HFFc6 (cell line): ENCODE measurements around the gene MED12. TPM values are rescaled to one million over a fixed set of nuclear protein-coding genes. Genes with fewer than 3 reads are reported as not detected.

ENCODE experiments used
- DNase-seq: peaks from one replicate; pipeline ENCODE4 v3.0.0-alpha.2; 2018
- H3K27ac Mint-ChIP-seq: 2 replicates; pipeline ENCODE4 v1.8.0; 2020; ENCODE audit warnings: mild to moderate bottlenecking, mixed read lengths
- H3K27me3 Mint-ChIP-seq: 2 replicates; pipeline ENCODE4 v1.8.0; 2021; ENCODE audit warnings: mild to moderate bottlenecking, moderate library complexity, mixed read lengths; ENCODE audit not compliant: insufficient read depth
- H3K36me3 Mint-ChIP-seq: 2 replicates; pipeline ENCODE4 v1.8.0; 2021; ENCODE audit warnings: low read depth, mixed read lengths
- H3K4me1 Mint-ChIP-seq: 2 replicates; pipeline ENCODE4 v1.8.0; 2020; ENCODE audit warnings: low read depth, mixed read lengths
- H3K4me3 Mint-ChIP-seq: 2 replicates; pipeline ENCODE4 v1.8.0; 2020; ENCODE audit warnings: mild to moderate bottlenecking, moderate library complexity, mixed read lengths
- H3K9me3 Mint-ChIP-seq: 2 replicates; pipeline ENCODE4 v1.8.0; 2020; ENCODE audit warnings: mild to moderate bottlenecking, mixed read lengths
- CTCF ChIP-seq: fragments of 200-600 bp; sonication (generic); IDR thresholded peaks from 2 replicates; pipeline ENCODE4 v1.5.0; 2021; ENCODE audit warnings: antibody characterized with exemption, mild to moderate bottlenecking
- total RNA-seq, 6 experiments: library from RNA; stranded (reverse); fragmentation: NEBNext Ultra II Directional; extraction: Animal tissue kit (Norgen Biotek cat#: 25700); gene quantifications; 2 replicates in 1 of 6; 3 replicates in 5 of 6; pipeline ENCODE4 v1.2.3, GENCODE V29; 2021

MED12 gene
- total RNA-seq, 6 experiments from 2014 or later: 22.8 to 31.2 (median 28.5) TPM

- no peak overlapping the region for H3K4me3 Mint-ChIP-seq
- no peaks in the 10 kb centered on the region for H3K36me3 Mint-ChIP-seq
- H3K27ac Mint-ChIP-seq: no peak overlapping the region
- no peak for TF ChIP-seq CTCF
- H3K4me1 Mint-ChIP-seq: peaks cover 8% of the 10 kb centered on the region; the same call in 1 of the 2 replicates
- H3K27me3 Mint-ChIP-seq: no peaks in the 10 kb centered on the region; the same call in 1 of the 2 replicates
- H3K9me3 Mint-ChIP-seq: no peaks in the 10 kb centered on the region
- no peak for DNase-seq
Measured at GRCh38 chrX:71102292-71102691, 16.1 kb upstream of the MED12 start.

- Mint-ChIP-seq H3K4me1 (peaks cover 8% of the 10 kb centered on the region; the same call in 1 of the 2 replicates), H3K4me3 (no peak overlapping the region), H3K36me3 (no peaks in the 10 kb centered on the region), H3K27me3 (no peaks in the 10 kb centered on the region; the same call in 1 of the 2 replicates), H3K27ac (no peak overlapping the region), H3K9me3 (no peaks in the 10 kb centered on the region)
- no peak for DNase-seq
- TF ChIP-seq CTCF: no peak
Measured at GRCh38 chrX:71103110-71103983, 15.0 kb upstream of the MED12 start.

GRCh38 chrX:71105628-71106027, 12.8 kb upstream of the MED12 start:
- no peak for TF ChIP-seq CTCF
- H3K27ac Mint-ChIP-seq: no peak overlapping the region
- H3K36me3 Mint-ChIP-seq: no peaks in the 10 kb centered on the region
- peaks cover 8% of the 10 kb centered on the region; the same call in 1 of the 2 replicates for H3K4me1 Mint-ChIP-seq
- no peak overlapping the region for H3K4me3 Mint-ChIP-seq
- DNase-seq: no peak
- H3K9me3 Mint-ChIP-seq: no peaks in the 10 kb centered on the region
- H3K27me3 Mint-ChIP-seq: peaks cover 7% of the 10 kb centered on the region

GRCh38 chrX:71106427-71106826, 12.0 kb upstream of the MED12 start, which contains the start of gene CXorf65:
Gene CXorf65 (minus strand): TSS chrX:71106740. CDS start chrX:71106556, 184 bp downstream.
- H3K4me1 Mint-ChIP-seq: peaks cover 8% of the 10 kb centered on the region; the same call in 1 of the 2 replicates
- TF ChIP-seq CTCF: no peak
- H3K36me3 Mint-ChIP-seq: no peaks in the 10 kb centered on the region
- peaks cover 12% of the 10 kb centered on the region for H3K27me3 Mint-ChIP-seq
- H3K9me3 Mint-ChIP-seq: no peaks in the 10 kb centered on the region
- DNase-seq: no peak
- no peak within 1 kb of the TSS for H3K27ac Mint-ChIP-seq
- H3K4me3 Mint-ChIP-seq: no peak within 1 kb of the TSS

- no peak for DNase-seq
- no peak overlapping the region for H3K27ac Mint-ChIP-seq
- no peak for TF ChIP-seq CTCF
- H3K36me3 Mint-ChIP-seq: no peaks in the 10 kb centered on the region
- no peak overlapping the region for H3K4me3 Mint-ChIP-seq
- H3K27me3 Mint-ChIP-seq: peaks cover 16% of the 10 kb centered on the region
- H3K4me1 Mint-ChIP-seq: peaks cover 8% of the 10 kb centered on the region
- no peaks in the 10 kb centered on the region for H3K9me3 Mint-ChIP-seq
Measured at GRCh38 chrX:71107245-71107644, 11.2 kb upstream of the MED12 start.
